HepG2 (cell line): ENCODE results near the gene PALM. TPM values are rescaled to one million over a fixed set of nuclear protein-coding genes. Genes with fewer than 3 reads are reported as not detected.
A peak's percentile ranks its signal among the peaks of the same experiment; 100 is the strongest.

Experiments
- AHDC1 ChIP-seq: sonication (generic); formaldehyde crosslinking; IDR thresholded peaks from 2 replicates; pipeline ENCODE4 v1.5.1; 2020; ENCODE audit warnings: mild to moderate bottlenecking, missing genetic modification reagents, borderline replicate concordance
- GTF3A ChIP-seq: sonication (generic); formaldehyde crosslinking; conservative IDR thresholded peaks from 2 replicates; pipeline ENCODE4 v1.4.0; 2020; ENCODE audit warnings: mild to moderate bottlenecking, missing genetic modification reagents
- HES4 ChIP-seq: sonication (generic); formaldehyde crosslinking; IDR thresholded peaks from 2 replicates; pipeline ENCODE4 v1.9.0; 2021; ENCODE audit warnings: mild to moderate bottlenecking, missing genetic modification reagents, borderline replicate concordance
- IRX3 ChIP-seq: sonication (generic); formaldehyde crosslinking; IDR thresholded peaks from 2 replicates; pipeline ENCODE4 v1.8.1; 2023; ENCODE audit warnings: mild to moderate bottlenecking, low read depth, missing genetic modification reagents, borderline replicate concordance
- KLF13 ChIP-seq: sonication (generic); formaldehyde crosslinking; IDR thresholded peaks from 2 replicates; pipeline ENCODE4 v1.4.0; 2020; ENCODE audit warnings: mild to moderate bottlenecking, missing genetic modification reagents
- NR0B2 ChIP-seq: sonication (generic); formaldehyde crosslinking; IDR thresholded peaks from 2 replicates; pipeline ENCODE4 v1.4.0; 2020; ENCODE audit warnings: mild to moderate bottlenecking, missing genetic modification reagents
- PAWR ChIP-seq: sonication (generic); formaldehyde crosslinking; IDR thresholded peaks from 2 replicates; pipeline ENCODE4 v1.4.0; 2020; ENCODE audit warnings: missing genetic modification reagents, mild to moderate bottlenecking, borderline replicate concordance
- SP5 ChIP-seq: IDR thresholded peaks from 2 replicates; pipeline ENCODE4 v1.6.1; 2016; ENCODE audit warnings: low read depth, borderline replicate concordance
- ZEB1 ChIP-seq: IDR thresholded peaks from 2 replicates; pipeline ENCODE4 v1.6.1; 2012; ENCODE audit warnings: mild to moderate bottlenecking, low read depth, inconsistent platforms; ENCODE audit not compliant: insufficient replicate concordance
- ZFP37 ChIP-seq: sonication (generic); formaldehyde crosslinking; IDR thresholded peaks from 2 replicates; pipeline ENCODE4 v1.4.0; 2020; ENCODE audit warnings: missing genetic modification reagents, borderline replicate concordance
- ZNF414 ChIP-seq: sonication (generic); formaldehyde crosslinking; IDR thresholded peaks from 2 replicates; pipeline ENCODE4 v1.5.0; 2020; ENCODE audit warnings: missing genetic modification reagents
- ZNF557 ChIP-seq: sonication (generic); formaldehyde crosslinking; IDR thresholded peaks from 2 replicates; pipeline ENCODE4 v1.4.0; 2020; ENCODE audit warnings: missing genetic modification reagents
- ZNF580 ChIP-seq: IDR thresholded peaks from 2 replicates; pipeline ENCODE4 v1.6.1; 2016; ENCODE audit warnings: low read depth, borderline replicate concordance
- ZNF646 ChIP-seq: sonication (generic); formaldehyde crosslinking; IDR thresholded peaks from 2 replicates; pipeline ENCODE4 v1.9.0; 2021; ENCODE audit warnings: mild to moderate bottlenecking, missing genetic modification reagents
- polyA plus RNA-seq, 8 experiments: library from polyadenylated mRNA; depleted of rRNA in 3 of 8; stranded (reverse) in 7 of 8; unstranded in 1 of 8; fragments of >200 nt; fragmentation: Illumina TruSeq in 4 of 8; extraction: Trizol in 4 of 8; gene quantifications; 2 replicates each; pipeline versions ENCODE4 v1.2.1 to v1.2.3, GENCODE V29; 2011 to 2016; ENCODE audit warnings: low read depth in 4 of 8, missing spikeins in 1 of 8, mixed read lengths in 1 of 8; ENCODE audit not compliant: insufficient read depth in 1 of 8
- total RNA-seq, 5 experiments: library from RNA; depleted of rRNA; stranded (reverse); fragments of >200 nt; fragmentation: Illumina TruSeq; extraction: Trizol; gene quantifications; 2 replicates each; pipeline ENCODE4 v1.2.3, GENCODE V29; 2016; ENCODE audit warnings: low read depth in 1 of 5

The PALM gene
- total and polyA plus RNA-seq, 2 of the 13 experiments (the other 11 are each of a cell fraction or from before 2014, with no cell fraction given) = 4.0 to 9.7 TPM

- TF ChIP-seq KLF13 (CRISPR knock-in tag) = no peak
- TF ChIP-seq ZNF557 (CRISPR knock-in tag) = 0 out of 2 replicates have a peak, but pooled peaks have one; percentile 45
- no peak for TF ChIP-seq HES4
- TF ChIP-seq ZNF646 (CRISPR knock-in tag) = 0 out of 2 replicates have a peak, but pooled peaks have one; percentile 10
- TF ChIP-seq ZNF414 = 0 out of 2 replicates have a peak, but pooled peaks have one; percentile 20
- no peak for TF ChIP-seq AHDC1 (CRISPR knock-in tag)
- no peak; the same call in 1 of the 2 replicates for TF ChIP-seq NR0B2 (CRISPR knock-in tag)
- 0 out of 2 replicates have a peak, but pooled peaks have one; percentile 36 for TF ChIP-seq ZFP37 (CRISPR knock-in tag)
- TF ChIP-seq IRX3 = peak; percentile 40; the same call in 1 of the 2 replicates
- no peak for TF ChIP-seq ZEB1
- TF ChIP-seq PAWR (CRISPR knock-in tag) = no peak
- TF ChIP-seq GTF3A (CRISPR knock-in tag) = 0 out of 2 replicates have a peak, but pooled peaks have one; percentile 36
- TF ChIP-seq ZNF580 (CRISPR knock-in tag) = peak; percentile 78; the same call in 1 of the 2 replicates
- peak; percentile 82 for TF ChIP-seq SP5 (CRISPR knock-in tag)
Measured at GRCh38 chr19:660793-661426, 47.8 kb upstream of the PALM start (continued).
